IPS-NIHi7 (cell line): Measurements from ENCODE around the gene CELSR1.
"Not testable (repeated sequence)": the region's sequence is repeated elsewhere in the genome, so short reads cannot be mapped to it uniquely, and the experiment has no call there.

Experiments used
- DNase-seq: peaks from one replicate; pipeline ENCODE4 v3.0.0; 2012; ENCODE audit warnings: mixed read lengths; ENCODE audit errors: extremely low spot score

CELSR1 gene

GRCh38 chr22:46484156-46484860 is 53.1 kb downstream of the CELSR1 start:
- no peak for DNase-seq

GRCh38 chr22:46483353-46483752 is 54.1 kb downstream of the CELSR1 start:
- DNase-seq: no peak

- no peak for DNase-seq
Measured at GRCh38 chr22:46482056-46482675, 55.3 kb downstream of the CELSR1 start.

GRCh38 chr22:46481386-46481785 is 56.0 kb downstream of the CELSR1 start:
- DNase-seq: no peak

GRCh38 chr22:46480396-46480795 is 57.0 kb downstream of the CELSR1 start:
- no peak for DNase-seq

GRCh38 chr22:46479046-46479445 is 58.4 kb downstream of the CELSR1 start:
- no peak for DNase-seq

GRCh38 chr22:46478083-46478551 is 59.3 kb downstream of the CELSR1 start:
- DNase-seq: no peak

- no peak for DNase-seq
Measured at GRCh38 chr22:46476547-46476941, 60.9 kb downstream of the CELSR1 start.

- DNase-seq: no peak
Measured at GRCh38 chr22:46473896-46474557, 63.4 kb downstream of the CELSR1 start.

GRCh38 chr22:46473021-46473779 is 64.2 kb downstream of the CELSR1 start:
- DNase-seq: no peak

- no peak for DNase-seq
Measured at GRCh38 chr22:46472722-46473016, 64.8 kb downstream of the CELSR1 start.

GRCh38 chr22:46471901-46472721 is 65.3 kb downstream of the CELSR1 start:
- no peak for DNase-seq

GRCh38 chr22:46471330-46471729 is 66.1 kb downstream of the CELSR1 start:
- DNase-seq: not testable (repeated sequence)

GRCh38 chr22:46469711-46470110 is 67.7 kb downstream of the CELSR1 start:
- DNase-seq: no peak

GRCh38 chr22:46467006-46467405 is 70.4 kb downstream of the CELSR1 start:
- no peak for DNase-seq

GRCh38 chr22:46466255-46466676 is 71.2 kb downstream of the CELSR1 start:
- no peak for DNase-seq

- no peak for DNase-seq
Measured at GRCh38 chr22:46465793-46466192, 71.6 kb downstream of the CELSR1 start.

GRCh38 chr22:46465345-46465720 is 72.1 kb downstream of the CELSR1 start:
- no peak for DNase-seq

GRCh38 chr22:46464701-46465344 is 72.6 kb downstream of the CELSR1 start:
- DNase-seq: no peak

GRCh38 chr22:46464296-46464695 is 73.1 kb downstream of the CELSR1 start:
- no peak for DNase-seq
